Bronchus fibroblast of lung (primary cell): ENCODE measurements around the gene NRG2. TPM values are rescaled to one million over a fixed set of nuclear protein-coding genes. Genes with fewer than 3 reads are reported as not detected.

ENCODE experiments used
- total RNA-seq: library from RNA; depleted of rRNA; stranded (reverse); fragments of >200 nt; gene quantifications from 2 replicates; pipeline ENCODE4 v1.2.3, GENCODE V29; 2015

Gene NRG2
- total RNA-seq, result 0.15 and 0.17 TPM in 2 replicates

DNA sequence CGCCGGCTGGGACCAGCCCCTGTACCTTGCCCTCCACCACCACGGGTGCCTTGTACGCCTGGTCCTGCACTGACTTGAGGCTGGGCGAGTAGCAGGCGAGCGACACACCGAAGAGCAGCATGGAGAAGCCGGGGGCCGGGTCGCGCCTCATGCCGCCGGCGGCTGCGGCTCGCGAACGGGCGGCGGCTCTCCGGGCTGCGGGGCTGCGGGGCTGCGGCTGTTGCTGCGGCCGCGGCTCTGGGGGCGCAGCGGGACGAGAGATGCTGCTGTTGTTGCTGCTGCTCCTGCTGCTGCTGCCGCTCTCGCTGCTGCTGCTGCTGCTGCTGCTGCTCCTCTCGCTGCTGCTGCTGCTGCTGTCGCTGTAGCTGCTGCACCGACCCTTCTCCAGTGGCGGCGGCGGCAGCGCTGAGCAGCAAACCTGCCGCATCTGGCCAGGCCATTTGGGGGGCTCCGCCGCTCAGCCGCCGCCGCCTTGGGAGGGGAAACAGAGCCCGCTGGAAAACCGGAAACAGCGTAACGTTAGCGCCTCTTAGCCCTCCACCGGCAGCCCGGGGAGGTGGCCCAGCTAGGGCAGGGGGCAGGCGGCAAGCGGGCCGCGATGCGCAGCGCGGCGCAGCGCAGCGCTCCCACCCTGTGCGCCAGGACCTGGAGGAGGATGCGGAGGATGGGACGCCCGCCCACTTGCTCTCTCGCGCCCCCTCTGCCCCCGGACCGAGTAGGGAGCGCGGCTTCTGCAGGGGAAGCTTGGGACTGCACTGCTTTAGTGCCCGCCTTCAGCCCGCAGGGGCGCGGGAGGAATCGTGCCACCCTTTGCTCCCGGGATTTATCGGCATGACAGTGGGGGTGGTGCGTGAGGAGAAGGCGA is at the start of gene NRG2:
NRG2 (minus strand) TSS at position 657 of the 865 bp plus-strand sequence.

Other genes starting within 250 kb of the NRG2 start
- not detected in 2 replicates for gene PSD2, start 247.5 kb downstream of the NRG2 start, total RNA-seq
- 1.7 and 1.8 TPM in 2 replicates for gene PURA, start 70.8 kb upstream of the NRG2 start, total RNA-seq
- 0.45 and 0.50 TPM in 2 replicates for gene IGIP, start 82.6 kb upstream of the NRG2 start, total RNA-seq
- 12.3 and 18.7 TPM in 2 replicates for gene CYSTM1, start 131.9 kb upstream of the NRG2 start, total RNA-seq